Measurements from ENCODE around the gene TM4SF18.

The TM4SF18 gene

GRCh38 chr3:149280671-149281349 is 52.6 kb downstream of the TM4SF18 start:
- no peak for ATAC-seq

DNA sequence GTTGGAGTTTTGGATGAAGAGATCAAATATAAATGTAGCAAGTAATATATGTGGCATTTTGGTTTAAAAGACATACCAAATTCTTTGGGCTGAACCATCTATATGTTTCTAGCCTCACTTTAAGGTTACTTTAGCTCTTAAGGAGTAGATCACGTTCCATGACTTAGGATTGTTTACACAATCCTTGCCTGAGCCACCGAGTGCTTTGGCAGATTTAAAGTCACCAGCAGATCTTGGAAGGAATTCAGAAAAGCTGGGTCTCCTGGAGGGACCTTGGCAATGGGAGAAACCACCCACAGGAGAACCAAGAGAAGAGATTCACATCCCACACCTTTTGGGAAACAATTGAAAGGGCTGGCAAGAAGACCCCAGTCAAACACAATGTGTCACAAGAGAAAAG is 54.5 kb downstream of the TM4SF18 start:
- no peak for ATAC-seq

DNA sequence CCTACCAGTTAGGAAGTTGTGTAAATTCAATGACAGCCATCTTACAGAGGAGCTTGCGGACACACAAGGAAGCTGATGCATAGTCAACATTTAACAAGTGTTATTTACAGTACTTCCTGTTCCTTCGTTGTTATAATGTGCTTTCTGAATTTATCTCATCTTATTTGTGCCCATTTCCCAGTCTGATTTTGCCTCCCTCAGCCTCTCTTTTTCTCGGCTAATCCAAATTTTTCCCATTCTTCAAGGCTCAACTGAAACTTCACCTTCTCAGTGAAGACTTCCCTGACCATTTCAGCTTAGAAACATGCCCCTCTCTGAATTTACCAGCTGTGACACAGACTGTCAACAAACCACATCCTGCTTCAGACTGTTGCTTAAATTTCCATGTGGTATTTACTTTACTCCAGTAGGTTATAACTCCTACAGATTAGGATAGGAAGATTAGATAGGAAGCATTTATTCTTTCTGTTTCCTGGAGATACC is 56.1 kb downstream of the TM4SF18 start:
- no peak for ATAC-seq

- ATAC-seq, result no peak
These were observed 56.8 kb downstream of the TM4SF18 start for GRCh38 chr3:149276619-149277018.

GRCh38 chr3:149274220-149274619 is 59.2 kb downstream of the TM4SF18 start:
- ATAC-seq, result no peak

- ATAC-seq, result peak; percentile 41 to 75
These were observed 60.2 kb downstream of the TM4SF18 start for GRCh38 chr3:149273096-149273751.

- ATAC-seq, result no peak
These were observed 61.8 kb downstream of the TM4SF18 start for GRCh38 chr3:149271669-149272068.

DNA sequence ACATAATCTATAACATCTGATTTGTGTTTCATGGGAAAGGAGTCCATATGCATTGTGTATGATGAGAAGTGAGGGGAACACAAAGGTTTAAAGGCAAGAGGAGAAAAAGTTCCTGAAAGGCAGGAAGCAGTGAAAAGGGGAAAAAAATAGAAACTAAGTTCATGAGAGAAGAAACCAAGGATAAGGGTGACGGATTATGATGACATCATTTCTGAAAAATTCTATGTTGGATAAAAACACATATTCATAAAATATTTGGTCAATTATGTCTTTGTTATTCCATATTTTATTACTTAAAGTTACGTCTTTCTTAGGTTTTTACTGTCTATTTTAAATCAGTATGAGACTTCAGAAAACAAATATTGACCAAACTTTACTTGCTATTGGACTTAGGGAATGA is 63.3 kb downstream of the TM4SF18 start:
- no peak for ATAC-seq

DNA sequence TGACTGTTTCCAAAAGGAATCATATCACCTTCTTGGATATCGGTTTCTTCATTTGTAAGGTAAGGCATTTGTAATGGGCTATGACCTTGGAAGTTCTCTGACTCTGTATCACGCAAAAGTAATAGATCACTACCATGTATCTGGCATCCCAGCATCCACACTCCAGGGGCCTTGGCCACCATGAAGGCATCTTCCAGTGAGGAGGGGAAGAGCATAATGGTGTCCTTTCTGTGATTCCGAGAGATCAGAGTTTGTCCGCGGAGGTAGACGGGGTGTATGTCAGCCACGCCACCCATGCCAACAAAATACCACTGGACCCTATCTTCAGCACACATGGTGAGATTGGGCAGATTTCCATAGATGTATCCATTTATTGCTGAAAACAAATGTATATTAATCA is 63.7 kb downstream of the TM4SF18 start:
- no peak for ATAC-seq
